Endothelial cell of umbilical vein (primary cell): Measurements from ENCODE around the gene MVB12B. TPM values are rescaled to one million over a fixed set of nuclear protein-coding genes. Genes with fewer than 3 reads are reported as not detected.

Source experiments
- BruUV-seq: library from RNA; stranded (reverse); fragments of 400-500 nt; replicated peaks from 2 replicates; lab custom pipeline; 2021; lab: Mats Ljungman, UMichigan
- CTCF ChIA-PET: fragments of 300-600, 350-600 bp; sonication (Branson Sonifier 250); formaldehyde crosslinking; loops from one replicate; lab custom pipeline; 2021; ENCODE audit warnings: antibody characterized with exemption, inconsistent platforms; lab: Charles Lee
- POLR2A ChIA-PET: fragments of 300-600, 350-600 bp; sonication (Branson Sonifier 250); formaldehyde crosslinking; loops from one replicate; lab custom pipeline; 2021; ENCODE audit warnings: antibody characterized with exemption, inconsistent platforms; lab: Charles Lee
- DNase-seq: peaks from one replicate; pipeline ENCODE4 v3.0.0-alpha.2; 2011; ENCODE audit warnings: low read depth, low spot score
- FAIRE-seq: peaks from 2 replicates; lab custom pipeline; 2011; peaks lifted over from hg19 to GRCh38; lab: Jason Lieb, UNC
- H2AFZ ChIP-seq: 2 replicates; pipeline ENCODE4 v1.6.0; 2012; ENCODE audit warnings: low read depth, low read length, control low read depth, inconsistent platforms
- H3K27ac ChIP-seq: 2 replicates; pipeline ENCODE4 v1.5.1; 2011; ENCODE audit warnings: low read depth, mild to moderate bottlenecking, control low read depth, low read length, moderate library complexity; ENCODE audit not compliant: insufficient read depth
- H3K27me3 ChIP-seq, 2 experiments: 2 replicates each; pipeline versions ENCODE4 v1.6.0 to v1.6.1; 2011; ENCODE audit warnings: low read length in 2 of 2, mixed read lengths in 1 of 2; ENCODE audit not compliant: control insufficient read depth in 2 of 2, insufficient read depth in 2 of 2
- H3K36me3 ChIP-seq, 2 experiments: 2 replicates in 1 of 2; 3 replicates in 1 of 2; pipeline ENCODE4 v1.5.1; 2011; ENCODE audit warnings: low read length in 2 of 2, mild to moderate bottlenecking in 1 of 2, moderate library complexity in 1 of 2; ENCODE audit not compliant: control insufficient read depth in 2 of 2, insufficient read depth in 2 of 2; ENCODE audit errors: extremely low read depth in 1 of 2
- H3K4me1 ChIP-seq: 3 replicates; pipeline ENCODE4 v1.5.1; 2011; ENCODE audit warnings: mild to moderate bottlenecking, low read length; ENCODE audit not compliant: control insufficient read depth, insufficient read depth; ENCODE audit errors: extremely low read depth
- H3K4me2 ChIP-seq: 2 replicates; pipeline ENCODE4 v1.6.1; 2011; ENCODE audit warnings: low read length, control low read depth, mixed read lengths; ENCODE audit not compliant: insufficient read depth
- H3K4me3 ChIP-seq, 3 experiments: fragments of 200-600 bp in 1 of 3; sonication (generic), shearing (Covaris generic) in 1 of 3; replicated peaks in 1 of 3; 2 replicates each; pipeline ENCODE4 v1.5.1; 2011 to 2016; ENCODE audit warnings: control low read depth in 3 of 3, low read length in 3 of 3, mild to moderate bottlenecking in 2 of 3, inconsistent platforms in 1 of 3, low read depth in 1 of 3, moderate library complexity in 1 of 3; ENCODE audit not compliant: insufficient read depth in 1 of 3
- H3K79me2 ChIP-seq: 2 replicates; pipeline ENCODE4 v1.6.0; 2012; ENCODE audit warnings: low read length, inconsistent platforms; ENCODE audit not compliant: control insufficient read depth, insufficient read depth
- H3K9ac ChIP-seq: replicated peaks from 2 replicates; pipeline ENCODE3; 2011; ENCODE audit warnings: low read length, control low read depth; ENCODE audit not compliant: insufficient read depth; ENCODE audit errors: extremely low read depth
- H3K9me1 ChIP-seq: replicated peaks from 3 replicates; pipeline ENCODE4 v1.6.0; 2011; ENCODE audit warnings: mild to moderate bottlenecking, low read length; ENCODE audit not compliant: control insufficient read depth, insufficient read depth; ENCODE audit errors: extremely low read depth
- H3K9me3 ChIP-seq: replicated peaks from 2 replicates; pipeline ENCODE4 v1.5.1; 2012; ENCODE audit warnings: low read length, inconsistent platforms; ENCODE audit not compliant: control insufficient read depth, insufficient read depth
- H4K20me1 ChIP-seq: replicated peaks from 2 replicates; pipeline ENCODE3; 2011; ENCODE audit warnings: mild to moderate bottlenecking, low read length; ENCODE audit not compliant: control insufficient read depth, insufficient read depth; ENCODE audit errors: extremely low read depth
- CTCF ChIP-seq, 2 donors: IDR thresholded peaks; 1 replicate in 1 of 2; 2 replicates in 1 of 2; pipeline ENCODE4 v1.5.1; 2011; ENCODE audit warnings: low read length in 2 of 2, mild to moderate bottlenecking in 2 of 2, moderate library complexity in 2 of 2, control low read depth in 1 of 2, inconsistent platforms in 1 of 2, low read depth in 1 of 2; ENCODE audit not compliant: insufficient read depth in 1 of 2; ENCODE audit errors: extremely low read depth in 1 of 2
- EZH2 ChIP-seq: IDR thresholded peaks from 2 replicates; pipeline ENCODE4 v1.6.1; 2012; ENCODE audit warnings: borderline replicate concordance, low read depth, mild to moderate bottlenecking, moderate library complexity, low read length, inconsistent platforms; ENCODE audit not compliant: severe bottlenecking
- MYC ChIP-seq: IDR thresholded peaks from one replicate; pipeline ENCODE4 v1.6.1; 2011; ENCODE audit warnings: mild to moderate bottlenecking, low read depth, low read length
- POLR2A ChIP-seq: IDR thresholded peaks from 2 replicates; pipeline ENCODE4 v1.6.1; 2012; ENCODE audit warnings: low read depth, mild to moderate bottlenecking, control low read depth, low read length
- dilution Hi-C: fragments of 300-500 bp; cut with MboI; formaldehyde crosslinking; loops from one replicate; pipeline ENCODE4 v1.15.0; 2019; ENCODE audit warnings: low sequenced_read_pairs; ENCODE audit not compliant: extremely low pct_ligation_motif_present
- intact Hi-C: fragments of 100-400 bp; cut with micrococcal nuclease; formaldehyde crosslinking; loops from one replicate; pipeline ENCODE4 v1.10.0; 2022
- polyA plus RNA-seq, 4 experiments: library from polyadenylated mRNA; depleted of rRNA in 3 of 4; stranded (reverse) in 3 of 4; unstranded in 1 of 4; fragments of >200 nt; gene quantifications; 2 replicates each; pipeline versions ENCODE4 v1.2.1 to v1.2.3, GENCODE V29; 2011 to 2012; ENCODE audit warnings: missing spikeins in 1 of 4
- total RNA-seq: library from RNA; stranded (reverse); gene quantifications from 2 replicates; pipeline ENCODE4 v1.2.3, GENCODE V29; 2021

MVB12B gene
- total and polyA plus RNA-seq, 2 donors (not counting 3 experiments of a cell fraction or from before 2014, with no cell fraction given), result 6.6 to 17.3 TPM

GRCh38 chr9:126334721-126335621 is 8.3 kb downstream of the MVB12B start:
- no peak overlapping the region for H2AFZ ChIP-seq
- no TSS peak for BruUV-seq

GRCh38 chr9:126335837-126336735 is 9.5 kb downstream of the MVB12B start:
- intact Hi-C loops, result loop anchor here (1.0 kb wide), 2 partner anchors 9 to 37 kb away; no protein-coding TSS in a partner anchor
- no peak for FAIRE-seq
- dilution Hi-C loops, result no loop called here
- Histone ChIP-seq H3K9me3 (no peaks in the 10 kb centered on the region), H3K4me3 (no peak overlapping the region), H3K9me1 (no peaks in the 10 kb centered on the region), H3K27ac (no peak overlapping the region), H3K4me1 (peaks cover 14% of the 10 kb centered on the region), H2AFZ (no peak overlapping the region), H3K4me2 (no peak overlapping the region), H3K36me3 (no peaks in the 10 kb centered on the region), H3K9ac (no peak overlapping the region), H3K27me3 (no peaks in the 10 kb centered on the region), H3K79me2 (peaks cover 2% of the 10 kb centered on the region), H4K20me1 (no peaks in the 10 kb centered on the region)
- DNase-seq, result peak; percentile 40
- ChIA-PET CTCF (interaction anchor here (1.4 to 3.9 kb wide), 7 partner anchors 9 to 155 kb away, joined by 3 to 29 read pairs (median 7); partner anchors contain the start of gene MVB12B), POLR2A (no interaction called here)
- BruUV-seq, result no TSS peak
- TF ChIP-seq POLR2A, result no peak
- no peak for TF ChIP-seq EZH2
- peak in 1 of 2 donors; percentile 23 for TF ChIP-seq CTCF (IDR thresholded peaks at IDR 0.05; ENCODE audit: extremely low read depth in 1 of 2, insufficient read depth in 1 of 2, low read depth in 1 of 2, low read length in 2 of 2)

More at GRCh38 chr9:126334721-126335621, 8.3 kb downstream of the MVB12B start:
- no peak overlapping the region for H3K4me3 ChIP-seq
- DNase-seq, result peak; percentile 86
- ChIA-PET CTCF (interaction anchor here (1.7 to 2.1 kb wide), 5 partner anchors 18 to 156 kb away, joined by 3 to 9 read pairs (median 7); no protein-coding TSS in a partner anchor), POLR2A (no interaction called here)
- dilution Hi-C loops, result no loop called here
- H3K36me3 ChIP-seq, result no peaks in the 10 kb centered on the region
- no peaks in the 10 kb centered on the region for H4K20me1 ChIP-seq
- FAIRE-seq, result peak; percentile 77
- intact Hi-C loops, result loop anchor here (1.0 kb wide), 2 partner anchors 8 to 38 kb away; no protein-coding TSS in a partner anchor
- H3K4me1 ChIP-seq, result peaks cover 14% of the 10 kb centered on the region
- TF ChIP-seq MYC, result no peak
- TF ChIP-seq POLR2A, result peak; percentile 48
- H3K27me3 ChIP-seq, result no peaks in the 10 kb centered on the region
- H3K4me2 ChIP-seq, result peak overlapping the region; percentile 9
- no peak overlapping the region for H3K9ac ChIP-seq
- H3K9me1 ChIP-seq, result no peaks in the 10 kb centered on the region
- H3K9me3 ChIP-seq, result no peaks in the 10 kb centered on the region
- H3K79me2 ChIP-seq, result peaks cover 2% of the 10 kb centered on the region
- H3K27ac ChIP-seq, result peak overlapping the region; percentile 4
